GM21619 (cell line): ENCODE measurements around the gene PLBD1.

Source experiments
- ATAC-seq: cut with Tn5 transposase; IDR thresholded peaks from one replicate; pipeline ENCODE4 v1.9.1; 2021; ENCODE audit not compliant: unreplicated experiment

Gene PLBD1

GRCh38 chr12:14567351-14568162, at the start of gene PLBD1:
TSS of gene PLBD1 (minus strand) at chr12:14567883. CDS start at chr12:14567696, 187 bp downstream.
- peak; percentile 59 for ATAC-seq

GRCh38 chr12:14614704-14615121, 47.0 kb upstream of the PLBD1 start:
- peak; percentile 44 for ATAC-seq

- ATAC-seq: peak; percentile 93
These were observed 46.0 kb upstream of the PLBD1 start for GRCh38 chr12:14613718-14614117.

GRCh38 chr12:14612898-14613445, 45.3 kb upstream of the PLBD1 start:
- ATAC-seq: no peak

GRCh38 chr12:14612250-14612649, 44.6 kb upstream of the PLBD1 start:
- no peak for ATAC-seq

GRCh38 chr12:14611640-14612203, 44.0 kb upstream of the PLBD1 start:
- ATAC-seq: no peak

GRCh38 chr12:14607568-14607967, 39.9 kb upstream of the PLBD1 start:
- ATAC-seq: no peak

- ATAC-seq: no peak
These were observed 37.8 kb upstream of the PLBD1 start for GRCh38 chr12:14605401-14605989.

- ATAC-seq: no peak
These were observed 34.2 kb upstream of the PLBD1 start for GRCh38 chr12:14601692-14602478.

GRCh38 chr12:14597480-14597879, 29.8 kb upstream of the PLBD1 start:
- ATAC-seq: no peak

GRCh38 chr12:14591719-14592118, 24.0 kb upstream of the PLBD1 start:
- ATAC-seq: no peak

GRCh38 chr12:14589169-14590004, 21.7 kb upstream of the PLBD1 start:
- ATAC-seq: no peak

GRCh38 chr12:14588571-14588970, 20.9 kb upstream of the PLBD1 start:
- no peak for ATAC-seq

- ATAC-seq: no peak
These were observed 11.0 kb upstream of the PLBD1 start for GRCh38 chr12:14578646-14579045.

- peak; percentile 78 for ATAC-seq
These were observed 9.7 kb upstream of the PLBD1 start for GRCh38 chr12:14577344-14577743.

- ATAC-seq: peak; percentile 11
These were observed 9.2 kb upstream of the PLBD1 start for GRCh38 chr12:14576896-14577295.

GRCh38 chr12:14575585-14575984, 7.9 kb upstream of the PLBD1 start:
- ATAC-seq: no peak

GRCh38 chr12:14573118-14573517, 5.4 kb upstream of the PLBD1 start:
- no peak for ATAC-seq

GRCh38 chr12:14572401-14572800, 4.7 kb upstream of the PLBD1 start:
- ATAC-seq: no peak

GRCh38 chr12:14571779-14572178, 4.1 kb upstream of the PLBD1 start:
- ATAC-seq: no peak
